HCT116 (cell line): ENCODE results near the gene ACAN.

Source experiments
- EGR1 ChIP-seq: IDR thresholded peaks from 2 replicates; pipeline ENCODE4 v1.6.1; 2012; ENCODE audit warnings: low read depth
- EZH2 ChIP-seq: fragments of 200-600 bp; sonication (generic); IDR thresholded peaks from 2 replicates; pipeline ENCODE4 v1.6.1; 2017; ENCODE audit warnings: antibody characterized with exemption, mixed run types
- EZH2phosphoT487 ChIP-seq: fragments of 200-600 bp; IDR thresholded peaks from 2 replicates; pipeline ENCODE4 v1.6.1; 2018; ENCODE audit warnings: antibody characterized with exemption, borderline replicate concordance
- POLR2A ChIP-seq: IDR thresholded peaks from 2 replicates; pipeline ENCODE4 v1.7.0; 2011; ENCODE audit warnings: borderline replicate concordance; ENCODE audit not compliant: insufficient read depth, insufficient read length; ENCODE audit errors: extremely low read depth
- POLR2AphosphoS5 ChIP-seq: IDR thresholded peaks from 2 replicates; pipeline ENCODE4 v1.6.1; 2011; ENCODE audit warnings: mild to moderate bottlenecking, low read depth, low read length, moderate library complexity
- SP1 ChIP-seq: IDR thresholded peaks from 2 replicates; pipeline ENCODE4 v1.6.1; 2012; ENCODE audit warnings: low read depth
- SRF ChIP-seq: IDR thresholded peaks from 2 replicates; pipeline ENCODE4 v1.6.1; 2012; ENCODE audit warnings: low read depth
- TCF7L2 ChIP-seq: IDR thresholded peaks from 2 replicates; pipeline ENCODE4 v1.7.0; 2011; ENCODE audit warnings: borderline replicate concordance, inconsistent platforms; ENCODE audit not compliant: insufficient read depth, insufficient read length; ENCODE audit errors: extremely low read depth
- YY1 ChIP-seq: IDR thresholded peaks from 2 replicates; pipeline ENCODE4 v1.6.1; 2011; ENCODE audit warnings: low read length, low read depth, moderate library complexity, mild to moderate bottlenecking; ENCODE audit not compliant: insufficient replicate concordance; ENCODE audit errors: extremely low read depth
- TF ChIP-seq, protein P1 (sequence below), 3 experiments: fragments of 200-600 bp in 1 of 3; sonication (generic) in 1 of 3; IDR thresholded peaks in 2 of 3; conservative IDR thresholded peaks in 1 of 3; 2 replicates each; pipeline ENCODE4 v1.5.1; 2012 to 2017; ENCODE audit warnings: low read depth in 2 of 3, low read length in 2 of 3, antibody characterized with exemption in 1 of 3, borderline replicate concordance in 1 of 3, control low read depth in 1 of 3, mild to moderate bottlenecking in 1 of 3, mixed read lengths in 1 of 3, mixed run types in 1 of 3, moderate library complexity in 1 of 3; ENCODE audit not compliant: insufficient read depth in 1 of 3
- TF ChIP-seq, protein P2 (sequence below): IDR thresholded peaks from 2 replicates; pipeline ENCODE4 v1.6.1; 2012
- TF ChIP-seq, protein P3 (sequence below): IDR thresholded peaks from 2 replicates; pipeline ENCODE4 v1.6.1; 2012

DNA sequence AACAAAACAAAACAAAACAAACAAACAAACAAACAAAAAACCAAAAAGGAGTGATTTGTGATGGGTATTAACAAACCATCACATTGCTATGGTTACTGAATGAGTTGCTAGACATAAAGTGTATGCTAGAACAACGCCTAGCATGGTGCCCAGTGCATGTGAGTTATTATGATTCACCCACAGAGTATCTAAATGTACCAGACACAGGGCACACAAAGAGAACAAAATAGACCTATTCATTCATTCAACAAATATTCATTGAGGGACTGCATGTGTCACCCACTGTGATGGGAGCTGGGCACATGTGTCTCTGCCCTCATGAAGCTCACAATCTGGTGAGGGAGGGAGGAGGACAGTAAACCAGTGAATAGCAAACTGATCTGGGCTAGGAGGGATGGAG is 11.6 kb upstream of the ACAN start:
- TF ChIP-seq, protein P1, sequence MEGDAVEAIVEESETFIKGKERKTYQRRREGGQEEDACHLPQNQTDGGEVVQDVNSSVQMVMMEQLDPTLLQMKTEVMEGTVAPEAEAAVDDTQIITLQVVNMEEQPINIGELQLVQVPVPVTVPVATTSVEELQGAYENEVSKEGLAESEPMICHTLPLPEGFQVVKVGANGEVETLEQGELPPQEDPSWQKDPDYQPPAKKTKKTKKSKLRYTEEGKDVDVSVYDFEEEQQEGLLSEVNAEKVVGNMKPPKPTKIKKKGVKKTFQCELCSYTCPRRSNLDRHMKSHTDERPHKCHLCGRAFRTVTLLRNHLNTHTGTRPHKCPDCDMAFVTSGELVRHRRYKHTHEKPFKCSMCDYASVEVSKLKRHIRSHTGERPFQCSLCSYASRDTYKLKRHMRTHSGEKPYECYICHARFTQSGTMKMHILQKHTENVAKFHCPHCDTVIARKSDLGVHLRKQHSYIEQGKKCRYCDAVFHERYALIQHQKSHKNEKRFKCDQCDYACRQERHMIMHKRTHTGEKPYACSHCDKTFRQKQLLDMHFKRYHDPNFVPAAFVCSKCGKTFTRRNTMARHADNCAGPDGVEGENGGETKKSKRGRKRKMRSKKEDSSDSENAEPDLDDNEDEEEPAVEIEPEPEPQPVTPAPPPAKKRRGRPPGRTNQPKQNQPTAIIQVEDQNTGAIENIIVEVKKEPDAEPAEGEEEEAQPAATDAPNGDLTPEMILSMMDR (IDR thresholded peaks at IDR 0.05 in 2 of 3, conservative IDR thresholded peaks at IDR 0.05 in 1 of 3; ENCODE audit: borderline replicate concordance in 1 of 3, insufficient read depth in 1 of 3, low read depth in 2 of 3, low read length in 2 of 3), result no peak
- TF ChIP-seq, protein P2, sequence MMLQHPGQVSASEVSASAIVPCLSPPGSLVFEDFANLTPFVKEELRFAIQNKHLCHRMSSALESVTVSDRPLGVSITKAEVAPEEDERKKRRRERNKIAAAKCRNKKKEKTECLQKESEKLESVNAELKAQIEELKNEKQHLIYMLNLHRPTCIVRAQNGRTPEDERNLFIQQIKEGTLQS, result no peak
- TF ChIP-seq EZH2, result no peak
- TF ChIP-seq EGR1, result no peak
- TF ChIP-seq, protein P3, sequence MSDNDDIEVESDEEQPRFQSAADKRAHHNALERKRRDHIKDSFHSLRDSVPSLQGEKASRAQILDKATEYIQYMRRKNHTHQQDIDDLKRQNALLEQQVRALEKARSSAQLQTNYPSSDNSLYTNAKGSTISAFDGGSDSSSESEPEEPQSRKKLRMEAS, result no peak
- no peak for TF ChIP-seq TCF7L2
- TF ChIP-seq SRF, result no peak
- TF ChIP-seq POLR2A, result no peak
- no peak for TF ChIP-seq YY1
- no peak for TF ChIP-seq POLR2AphosphoS5
- no peak for TF ChIP-seq EZH2phosphoT487
- TF ChIP-seq SP1, result no peak
